Activated T-helper 1 cell treated with anti-CD3 and anti-CD28 coated beads, Interleukin-12 subunit alpha, Interleukin-12 subunit beta, Interleukin-2, Interleukin-4 antibody, amounts not matched to agents 30 ng/mL and 10 ng/mL and 1 ng/mL, durations not matched to agents 14 hours and 24 hours and 36 hours (primary cell): ENCODE data around the gene DNAH7. TPM values are rescaled to one million over a fixed set of nuclear protein-coding genes. Genes with fewer than 3 reads are reported as not detected.

Experiments
- DNase-seq: peaks from one replicate; pipeline ENCODE4 v3.0.0; 2021; ENCODE audit warnings: low spot score
- H3K27ac Mint-ChIP-seq: one replicate; pipeline ENCODE4 v1.8.0; 2021; ENCODE audit warnings: mild to moderate bottlenecking, mixed read lengths
- H3K27me3 Mint-ChIP-seq: one replicate; pipeline ENCODE4 v1.8.0; 2022; ENCODE audit warnings: mild to moderate bottlenecking, moderate library complexity, mixed read lengths; ENCODE audit not compliant: insufficient read depth
- H3K36me3 Mint-ChIP-seq: one replicate; pipeline ENCODE4 v1.8.0; 2021; ENCODE audit warnings: low read depth, mixed read lengths
- H3K4me1 Mint-ChIP-seq: one replicate; pipeline ENCODE4 v1.8.0; 2021; ENCODE audit warnings: low read depth, mixed read lengths
- H3K4me3 Mint-ChIP-seq: one replicate; pipeline ENCODE4 v1.8.0; 2021; ENCODE audit warnings: mild to moderate bottlenecking, moderate library complexity, mixed read lengths
- H3K9me3 Mint-ChIP-seq: one replicate; pipeline ENCODE4 v1.8.0; 2021; ENCODE audit warnings: mixed read lengths
- intact Hi-C: fragments of 100-400 bp; cut with micrococcal nuclease; formaldehyde crosslinking; loops from one replicate; pipeline ENCODE4 v1.15.1; 2024
- total RNA-seq: library from RNA; stranded (reverse); gene quantifications from 2 replicates; pipeline ENCODE4 v1.2.3, GENCODE V29; 2022

The DNAH7 gene
- total RNA-seq, 1 donor from 2014 or later, result not detected

DNA sequence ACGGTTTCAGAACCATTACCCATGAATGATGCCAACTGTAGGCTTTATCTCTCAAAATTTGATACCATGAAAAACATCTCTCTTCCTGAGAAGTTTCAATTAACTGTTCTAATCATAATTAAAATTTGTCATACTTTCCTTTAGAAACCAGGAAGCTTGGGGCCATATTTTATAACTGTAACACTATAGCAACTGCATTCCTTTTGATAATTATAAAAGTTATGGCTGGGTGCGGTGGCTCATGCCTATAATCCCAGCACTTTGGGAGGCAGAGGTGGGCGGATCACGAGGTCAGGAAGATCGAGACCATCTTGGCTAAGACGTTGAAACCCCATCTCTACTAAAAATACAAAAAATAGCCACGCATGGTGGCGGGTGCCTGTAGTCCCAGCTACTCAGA is 70.6 kb downstream of the DNAH7 start:
- Mint-ChIP-seq H3K27me3 (peaks cover 5% of the 10 kb centered on the region), H3K4me1 (peaks cover 7% of the 10 kb centered on the region), H3K9me3 (no peaks in the 10 kb centered on the region), H3K27ac (no peak overlapping the region), H3K36me3 (no peaks in the 10 kb centered on the region), H3K4me3 (no peak overlapping the region)
- DNase-seq, result no peak
- intact Hi-C loops, result no loop called here

DNA sequence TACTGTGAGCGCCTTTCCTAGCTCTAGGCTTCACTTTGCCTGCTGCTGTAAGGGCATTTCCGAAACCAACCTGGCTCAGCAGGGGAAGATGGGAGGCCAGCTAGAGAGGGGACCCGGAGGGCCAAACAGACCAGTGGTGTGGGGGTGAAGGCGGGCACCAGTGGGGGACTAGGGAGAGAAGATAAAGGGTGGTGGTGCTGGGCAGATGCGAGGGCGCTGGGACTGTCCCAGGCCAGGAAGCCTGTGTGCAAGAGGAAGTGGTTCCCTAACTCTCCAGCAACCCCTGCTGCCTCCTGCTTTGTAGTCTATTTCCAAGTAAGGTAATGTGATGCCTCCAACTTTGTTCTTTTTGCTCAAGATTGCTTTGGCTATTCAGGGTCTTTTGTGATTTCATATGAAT is 73.1 kb downstream of the DNAH7 start:
- intact Hi-C loops, result no loop called here
- no peak overlapping the region for H3K27ac Mint-ChIP-seq
- peaks cover 4% of the 10 kb centered on the region for H3K27me3 Mint-ChIP-seq
- H3K36me3 Mint-ChIP-seq, result no peaks in the 10 kb centered on the region
- H3K4me1 Mint-ChIP-seq, result peaks cover 7% of the 10 kb centered on the region
- DNase-seq, result no peak
- H3K9me3 Mint-ChIP-seq, result no peaks in the 10 kb centered on the region
- no peak overlapping the region for H3K4me3 Mint-ChIP-seq

DNA sequence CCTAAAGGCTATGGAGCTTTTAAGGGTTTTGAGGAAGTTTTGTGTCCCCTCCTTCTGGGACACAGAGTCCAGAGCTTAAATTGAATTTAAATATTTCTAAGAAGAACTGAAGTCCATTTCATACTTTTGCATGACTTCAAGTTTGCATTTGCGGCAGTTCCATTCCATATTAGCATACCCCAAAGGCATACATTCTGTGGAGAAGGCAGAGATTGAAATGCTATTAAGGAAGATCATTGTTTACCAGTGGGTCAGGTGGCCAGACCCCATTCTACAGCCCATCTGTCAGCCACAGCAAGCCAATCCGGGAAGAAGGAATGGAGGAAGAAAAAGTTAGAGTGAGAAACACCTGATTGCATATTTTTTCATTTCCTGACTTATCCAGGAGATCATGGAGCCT is 75.0 kb downstream of the DNAH7 start:
- Mint-ChIP-seq H3K9me3 (no peaks in the 10 kb centered on the region), H3K27ac (no peak overlapping the region), H3K27me3 (peaks cover 2% of the 10 kb centered on the region), H3K4me3 (no peak overlapping the region), H3K4me1 (peaks cover 7% of the 10 kb centered on the region), H3K36me3 (no peaks in the 10 kb centered on the region)
- intact Hi-C loops, result no loop called here
- DNase-seq, result no peak

GRCh38 chr2:195985741-195986140 is 82.9 kb downstream of the DNAH7 start:
- no peak overlapping the region for H3K4me3 Mint-ChIP-seq
- DNase-seq, result no peak
- no peak overlapping the region for H3K27ac Mint-ChIP-seq
- no peaks in the 10 kb centered on the region for H3K36me3 Mint-ChIP-seq
- no peaks in the 10 kb centered on the region for H3K27me3 Mint-ChIP-seq
- intact Hi-C loops, result no loop called here
- H3K4me1 Mint-ChIP-seq, result no peaks in the 10 kb centered on the region
- H3K9me3 Mint-ChIP-seq, result no peaks in the 10 kb centered on the region

- no peaks in the 10 kb centered on the region for H3K36me3 Mint-ChIP-seq
- no peaks in the 10 kb centered on the region for H3K4me1 Mint-ChIP-seq
- intact Hi-C loops, result no loop called here
- H3K4me3 Mint-ChIP-seq, result no peak overlapping the region
- H3K9me3 Mint-ChIP-seq, result peaks cover 5% of the 10 kb centered on the region
- H3K27ac Mint-ChIP-seq, result no peak overlapping the region
- no peaks in the 10 kb centered on the region for H3K27me3 Mint-ChIP-seq
- DNase-seq, result no peak
These were observed 83.5 kb downstream of the DNAH7 start for GRCh38 chr2:195984923-195985726.

DNA sequence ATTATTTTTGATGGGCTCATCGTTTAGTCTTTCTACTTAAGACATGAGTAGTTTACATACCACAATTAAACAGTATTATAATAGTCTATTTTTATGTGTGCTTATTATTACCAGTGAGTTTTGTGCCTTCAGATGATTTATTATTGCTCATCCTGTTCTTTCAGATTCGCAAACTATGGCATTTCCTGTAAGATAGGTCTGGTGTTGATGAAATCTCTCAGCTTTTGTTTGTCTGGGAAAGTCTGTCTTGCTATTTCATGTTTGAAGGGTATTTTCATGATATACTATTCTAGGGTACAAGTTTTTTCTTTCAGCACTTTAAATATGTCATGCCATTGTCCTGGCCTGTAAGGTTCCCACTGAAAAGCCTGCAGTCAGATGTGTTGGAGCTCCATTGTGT is 101.3 kb downstream of the DNAH7 start:
- no peak overlapping the region for H3K27ac Mint-ChIP-seq
- intact Hi-C loops, result no loop called here
- no peaks in the 10 kb centered on the region for H3K9me3 Mint-ChIP-seq
- DNase-seq, result no peak
- H3K4me3 Mint-ChIP-seq, result no peak overlapping the region
- H3K36me3 Mint-ChIP-seq, result no peaks in the 10 kb centered on the region
- H3K27me3 Mint-ChIP-seq, result peaks cover 11% of the 10 kb centered on the region
- H3K4me1 Mint-ChIP-seq, result no peaks in the 10 kb centered on the region

DNA sequence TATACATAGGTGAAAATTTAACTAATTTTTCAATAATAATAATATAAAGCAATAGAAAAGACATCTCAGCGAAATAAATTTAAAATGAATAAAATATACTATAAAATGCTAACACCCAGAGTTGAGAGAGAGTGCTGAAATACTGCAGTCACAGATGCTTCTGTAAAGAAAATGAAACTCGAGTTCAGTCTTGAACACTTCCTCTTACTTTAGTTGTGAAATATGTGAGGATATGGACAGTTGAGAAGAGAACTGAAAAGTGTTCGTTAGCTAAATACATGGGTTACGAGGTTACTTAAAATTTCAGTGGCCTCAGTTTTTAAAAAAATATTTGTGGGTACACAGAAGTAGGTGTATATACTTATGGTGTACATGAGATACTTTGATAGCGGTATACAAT is 106.8 kb downstream of the DNAH7 start:
- no peaks in the 10 kb centered on the region for H3K4me1 Mint-ChIP-seq
- H3K27me3 Mint-ChIP-seq, result peaks cover 3% of the 10 kb centered on the region
- DNase-seq, result no peak
- no peaks in the 10 kb centered on the region for H3K36me3 Mint-ChIP-seq
- H3K27ac Mint-ChIP-seq, result no peak overlapping the region
- no peaks in the 10 kb centered on the region for H3K9me3 Mint-ChIP-seq
- intact Hi-C loops, result no loop called here
- no peak overlapping the region for H3K4me3 Mint-ChIP-seq

- Mint-ChIP-seq H3K4me1 (no peaks in the 10 kb centered on the region), H3K9me3 (no peaks in the 10 kb centered on the region), H3K27ac (no peak overlapping the region), H3K36me3 (no peaks in the 10 kb centered on the region), H3K4me3 (no peak overlapping the region), H3K27me3 (peaks cover 2% of the 10 kb centered on the region)
- intact Hi-C loops, result no loop called here
- DNase-seq, result no peak
These were observed 109.3 kb downstream of the DNAH7 start for GRCh38 chr2:195959341-195959740.

DNA sequence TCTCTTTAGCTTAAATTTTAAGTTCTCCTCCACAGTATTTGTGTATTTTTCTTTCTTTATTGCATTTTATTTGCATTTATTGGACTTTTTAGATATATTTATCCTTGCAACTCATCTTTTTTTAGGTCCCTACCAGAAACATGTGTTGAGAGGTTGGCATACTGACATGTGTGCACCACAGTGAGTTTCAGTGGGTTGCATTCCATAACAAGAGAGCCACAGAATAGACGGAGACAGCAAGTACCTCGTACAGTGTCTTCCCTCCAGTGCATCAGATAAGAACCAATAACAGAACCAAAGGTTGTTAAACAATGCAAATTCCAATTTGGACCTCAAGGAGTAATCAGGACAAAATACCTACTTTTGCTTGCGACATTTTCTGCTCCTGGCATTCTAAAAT is 111.9 kb downstream of the DNAH7 start:
- H3K27me3 Mint-ChIP-seq, result no peaks in the 10 kb centered on the region
- H3K4me1 Mint-ChIP-seq, result no peaks in the 10 kb centered on the region
- no peaks in the 10 kb centered on the region for H3K9me3 Mint-ChIP-seq
- no peak for DNase-seq
- no peaks in the 10 kb centered on the region for H3K36me3 Mint-ChIP-seq
- no peak overlapping the region for H3K27ac Mint-ChIP-seq
- no peak overlapping the region for H3K4me3 Mint-ChIP-seq
- intact Hi-C loops, result no loop called here

GRCh38 chr2:195945056-195945455 is 123.6 kb downstream of the DNAH7 start:
- no peak for DNase-seq
- Mint-ChIP-seq H3K36me3 (no peaks in the 10 kb centered on the region), H3K9me3 (peaks cover 3% of the 10 kb centered on the region), H3K4me1 (no peaks in the 10 kb centered on the region), H3K27me3 (peaks cover 2% of the 10 kb centered on the region), H3K27ac (no peak overlapping the region), H3K4me3 (no peak overlapping the region)
- intact Hi-C loops, result no loop called here

DNA sequence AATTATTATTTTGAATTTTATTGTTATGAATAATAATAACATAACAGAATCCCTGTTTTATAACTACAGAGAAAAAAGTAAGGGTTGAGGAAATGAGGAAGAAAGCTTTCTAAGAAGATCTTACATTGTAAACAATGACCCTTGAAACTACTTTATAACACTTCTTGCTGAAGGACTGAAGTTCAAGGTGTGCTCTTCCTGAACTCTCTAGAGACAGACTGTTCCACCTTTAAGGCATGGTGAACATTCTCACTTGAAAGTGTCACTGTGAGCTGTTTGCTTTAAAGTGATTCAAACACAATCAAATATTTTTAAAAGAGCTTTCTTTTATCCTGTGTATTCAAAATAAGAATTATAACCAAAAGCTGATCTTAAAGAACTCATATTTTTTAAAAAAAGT is 131.5 kb downstream of the DNAH7 start:
- intact Hi-C loops, result loop anchor here (10.0 kb wide), 1 partner anchor 272 kb away; no protein-coding TSS in a partner anchor
- Mint-ChIP-seq H3K9me3 (peaks cover 2% of the 10 kb centered on the region), H3K27me3 (peaks cover 7% of the 10 kb centered on the region), H3K4me3 (no peak overlapping the region), H3K36me3 (no peaks in the 10 kb centered on the region), H3K4me1 (no peaks in the 10 kb centered on the region), H3K27ac (no peak overlapping the region)
- no peak for DNase-seq

DNA sequence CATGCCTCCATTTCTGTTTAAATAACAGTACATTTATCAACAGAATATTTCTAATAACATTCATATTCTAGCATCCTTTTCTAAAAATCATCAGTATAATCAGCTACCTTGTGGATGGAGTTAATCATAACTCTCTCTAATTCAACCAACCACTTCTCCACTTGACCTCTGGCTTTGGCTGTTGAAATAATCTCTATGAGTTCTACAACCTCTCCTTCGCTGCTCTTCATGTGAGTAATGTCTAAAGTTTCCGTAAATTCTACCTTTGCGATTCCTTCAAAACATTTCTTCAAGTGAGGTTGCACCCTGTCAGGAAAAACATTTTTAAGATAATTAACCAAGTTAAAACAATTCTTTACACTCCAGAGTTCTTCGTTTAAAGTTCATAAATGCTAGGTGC is 134.2 kb downstream of the DNAH7 start:
- Mint-ChIP-seq H3K36me3 (no peaks in the 10 kb centered on the region), H3K4me1 (no peaks in the 10 kb centered on the region), H3K27ac (no peak overlapping the region), H3K9me3 (no peaks in the 10 kb centered on the region), H3K27me3 (peaks cover 9% of the 10 kb centered on the region), H3K4me3 (no peak overlapping the region)
- intact Hi-C loops, result loop anchor here (10.0 kb wide), 1 partner anchor 270 kb away; no protein-coding TSS in a partner anchor
- DNase-seq, result no peak

DNA sequence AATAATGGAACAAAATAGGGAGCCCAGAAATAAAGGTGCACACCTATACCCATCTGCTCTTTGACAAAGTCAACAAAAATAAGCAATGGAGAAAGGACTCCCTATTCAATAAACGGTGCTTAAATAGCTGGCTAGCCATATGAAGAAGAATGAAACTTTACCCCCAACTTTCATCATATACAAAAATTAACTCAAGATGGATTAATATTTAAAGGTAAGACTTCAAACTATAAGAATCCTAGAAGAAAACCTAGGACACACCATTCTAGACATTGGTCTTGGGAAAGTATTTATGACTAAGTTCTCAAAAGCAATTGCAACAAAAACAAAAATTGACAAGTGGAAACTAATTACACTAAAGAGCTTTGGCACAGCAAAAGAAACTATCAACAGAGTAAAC is 139.1 kb downstream of the DNAH7 start:
- Mint-ChIP-seq H3K27ac (no peak overlapping the region), H3K4me1 (no peaks in the 10 kb centered on the region), H3K9me3 (no peaks in the 10 kb centered on the region), H3K4me3 (no peak overlapping the region), H3K27me3 (peaks cover 4% of the 10 kb centered on the region), H3K36me3 (no peaks in the 10 kb centered on the region)
- DNase-seq, result no peak
- intact Hi-C loops, result no loop called here

GRCh38 chr2:195925120-195925519 is 143.5 kb downstream of the DNAH7 start:
- H3K27ac Mint-ChIP-seq, result no peak overlapping the region
- H3K27me3 Mint-ChIP-seq, result peaks cover 4% of the 10 kb centered on the region
- H3K4me3 Mint-ChIP-seq, result no peak overlapping the region
- no peaks in the 10 kb centered on the region for H3K9me3 Mint-ChIP-seq
- no peak for DNase-seq
- no peaks in the 10 kb centered on the region for H3K36me3 Mint-ChIP-seq
- intact Hi-C loops, result no loop called here
- no peaks in the 10 kb centered on the region for H3K4me1 Mint-ChIP-seq
